ENCODE data around the gene CHKA.

DNA sequence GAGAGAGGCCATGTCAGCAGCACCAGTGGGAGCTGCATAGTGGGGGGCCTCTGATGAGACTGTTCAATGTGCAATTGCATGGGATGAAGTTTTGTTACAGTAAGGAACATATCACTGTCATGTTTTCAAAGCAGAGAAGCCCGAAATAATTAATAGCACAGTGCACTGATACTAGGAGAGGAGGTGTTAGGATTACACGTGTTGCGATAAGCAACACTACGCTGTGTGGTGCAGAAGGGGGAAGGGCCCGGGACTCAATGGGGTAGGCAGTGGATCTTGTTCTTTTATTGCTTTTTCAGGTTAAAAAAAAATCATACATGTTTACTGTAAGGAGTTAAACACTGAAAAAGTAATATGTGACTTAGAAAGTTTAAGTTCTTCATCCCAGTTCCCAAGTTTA is 53.2 kb downstream of the CHKA start:
- no peak for TF ChIP-seq EZH2phosphoT487 (IDR thresholded peaks at IDR 0.05; ENCODE audit: low read length)
- TF ChIP-seq, protein P1, sequence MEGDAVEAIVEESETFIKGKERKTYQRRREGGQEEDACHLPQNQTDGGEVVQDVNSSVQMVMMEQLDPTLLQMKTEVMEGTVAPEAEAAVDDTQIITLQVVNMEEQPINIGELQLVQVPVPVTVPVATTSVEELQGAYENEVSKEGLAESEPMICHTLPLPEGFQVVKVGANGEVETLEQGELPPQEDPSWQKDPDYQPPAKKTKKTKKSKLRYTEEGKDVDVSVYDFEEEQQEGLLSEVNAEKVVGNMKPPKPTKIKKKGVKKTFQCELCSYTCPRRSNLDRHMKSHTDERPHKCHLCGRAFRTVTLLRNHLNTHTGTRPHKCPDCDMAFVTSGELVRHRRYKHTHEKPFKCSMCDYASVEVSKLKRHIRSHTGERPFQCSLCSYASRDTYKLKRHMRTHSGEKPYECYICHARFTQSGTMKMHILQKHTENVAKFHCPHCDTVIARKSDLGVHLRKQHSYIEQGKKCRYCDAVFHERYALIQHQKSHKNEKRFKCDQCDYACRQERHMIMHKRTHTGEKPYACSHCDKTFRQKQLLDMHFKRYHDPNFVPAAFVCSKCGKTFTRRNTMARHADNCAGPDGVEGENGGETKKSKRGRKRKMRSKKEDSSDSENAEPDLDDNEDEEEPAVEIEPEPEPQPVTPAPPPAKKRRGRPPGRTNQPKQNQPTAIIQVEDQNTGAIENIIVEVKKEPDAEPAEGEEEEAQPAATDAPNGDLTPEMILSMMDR (IDR thresholded peaks at IDR 0.05; ENCODE audit: low read length), result no peak
- no peak for TF ChIP-seq EZH2 (optimal IDR thresholded peaks at IDR 0.05; ENCODE audit: low read depth, low read length)

Data from MM.1S (cell line).